HepG2 (cell line): ENCODE results near the gene CNTFR. TPM values are rescaled to one million over a fixed set of nuclear protein-coding genes. Genes with fewer than 3 reads are reported as not detected.

Source experiments
- ELF4 ChIP-seq: sonication (generic); formaldehyde crosslinking; IDR thresholded peaks from 2 replicates; pipeline ENCODE4 v1.5.0; 2020; ENCODE audit warnings: missing genetic modification reagents, mild to moderate bottlenecking, moderate library complexity, borderline replicate concordance
- FOXA1 ChIP-seq, 2 experiments: fragments of 450-650 bp in 1 of 2; sonication (generic) in 1 of 2; formaldehyde crosslinking in 1 of 2; IDR thresholded peaks; 2 replicates each; pipeline versions ENCODE4 v1.4.0 to v1.6.1; 2016 to 2020; ENCODE audit warnings: missing genetic modification reagents in 1 of 2
- RXRB ChIP-seq: IDR thresholded peaks from 2 replicates; pipeline ENCODE4 v1.6.1; 2016; ENCODE audit warnings: borderline replicate concordance, missing genetic modification reagents, missing compliant biosample characterization
- SMAD3 ChIP-seq: sonication (generic); formaldehyde crosslinking; IDR thresholded peaks from 2 replicates; pipeline ENCODE4 v1.4.0; 2020; ENCODE audit warnings: missing genetic modification reagents
- SNAPC2 ChIP-seq: sonication (generic); formaldehyde crosslinking; IDR thresholded peaks from 2 replicates; pipeline ENCODE4 v1.8.1; 2022; ENCODE audit warnings: mild to moderate bottlenecking, missing genetic modification reagents
- ZC3H13 ChIP-seq: sonication (generic); formaldehyde crosslinking; IDR thresholded peaks from 2 replicates; pipeline ENCODE4 v1.8.1; 2023; ENCODE audit warnings: mild to moderate bottlenecking, missing genetic modification reagents, moderate library complexity
- ZNF256 ChIP-seq: sonication (generic); formaldehyde crosslinking; conservative IDR thresholded peaks from 2 replicates; pipeline ENCODE4 v1.4.0; 2020; ENCODE audit warnings: missing genetic modification reagents
- ZNF775 ChIP-seq: sonication (generic); formaldehyde crosslinking; IDR thresholded peaks from 2 replicates; pipeline ENCODE4 v1.4.0; 2020; ENCODE audit warnings: missing genetic modification reagents, mild to moderate bottlenecking, moderate library complexity, borderline replicate concordance
- polyA plus RNA-seq, 8 experiments: library from polyadenylated mRNA; depleted of rRNA in 3 of 8; stranded (reverse) in 7 of 8; unstranded in 1 of 8; fragments of >200 nt; fragmentation: Illumina TruSeq in 4 of 8; extraction: Trizol in 4 of 8; gene quantifications; 2 replicates each; pipeline versions ENCODE4 v1.2.1 to v1.2.3, GENCODE V29; 2011 to 2016; ENCODE audit warnings: low read depth in 4 of 8, missing spikeins in 1 of 8, mixed read lengths in 1 of 8; ENCODE audit not compliant: insufficient read depth in 1 of 8
- total RNA-seq, 5 experiments: library from RNA; depleted of rRNA; stranded (reverse); fragments of >200 nt; fragmentation: Illumina TruSeq; extraction: Trizol; gene quantifications; 2 replicates each; pipeline ENCODE4 v1.2.3, GENCODE V29; 2016; ENCODE audit warnings: low read depth in 1 of 5
- TF ChIP-seq, protein P1 (sequence below): sonication (generic); formaldehyde crosslinking; IDR thresholded peaks from 2 replicates; pipeline ENCODE4 v1.4.0; 2020; ENCODE audit warnings: missing genetic modification reagents; ENCODE audit errors: not compliant biosample characterization
- TF ChIP-seq, protein P2 (sequence below), 2 experiments: fragments of 450-650 bp in 1 of 2; sonication (generic) in 1 of 2; formaldehyde crosslinking in 1 of 2; IDR thresholded peaks; 2 replicates each; pipeline versions ENCODE4 v1.6.1 to v1.8.0; 2016 to 2022; ENCODE audit warnings: antibody characterized with exemption in 1 of 2, mild to moderate bottlenecking in 1 of 2, missing genetic modification reagents in 1 of 2
- TF ChIP-seq, protein P3 (sequence below): sonication (generic); formaldehyde crosslinking; IDR thresholded peaks from 2 replicates; pipeline ENCODE4 v1.5.0; 2020; ENCODE audit warnings: mild to moderate bottlenecking, missing genetic modification reagents
- TF ChIP-seq, protein P4 (sequence below): sonication (generic); formaldehyde crosslinking; IDR thresholded peaks from 2 replicates; pipeline ENCODE4 v1.9.0; 2021; ENCODE audit warnings: missing genetic modification reagents, borderline replicate concordance

The CNTFR gene
- total and polyA plus RNA-seq, 2 of the 13 experiments (the other 11 are each of a cell fraction or from before 2014, with no cell fraction given), result not detected

DNA sequence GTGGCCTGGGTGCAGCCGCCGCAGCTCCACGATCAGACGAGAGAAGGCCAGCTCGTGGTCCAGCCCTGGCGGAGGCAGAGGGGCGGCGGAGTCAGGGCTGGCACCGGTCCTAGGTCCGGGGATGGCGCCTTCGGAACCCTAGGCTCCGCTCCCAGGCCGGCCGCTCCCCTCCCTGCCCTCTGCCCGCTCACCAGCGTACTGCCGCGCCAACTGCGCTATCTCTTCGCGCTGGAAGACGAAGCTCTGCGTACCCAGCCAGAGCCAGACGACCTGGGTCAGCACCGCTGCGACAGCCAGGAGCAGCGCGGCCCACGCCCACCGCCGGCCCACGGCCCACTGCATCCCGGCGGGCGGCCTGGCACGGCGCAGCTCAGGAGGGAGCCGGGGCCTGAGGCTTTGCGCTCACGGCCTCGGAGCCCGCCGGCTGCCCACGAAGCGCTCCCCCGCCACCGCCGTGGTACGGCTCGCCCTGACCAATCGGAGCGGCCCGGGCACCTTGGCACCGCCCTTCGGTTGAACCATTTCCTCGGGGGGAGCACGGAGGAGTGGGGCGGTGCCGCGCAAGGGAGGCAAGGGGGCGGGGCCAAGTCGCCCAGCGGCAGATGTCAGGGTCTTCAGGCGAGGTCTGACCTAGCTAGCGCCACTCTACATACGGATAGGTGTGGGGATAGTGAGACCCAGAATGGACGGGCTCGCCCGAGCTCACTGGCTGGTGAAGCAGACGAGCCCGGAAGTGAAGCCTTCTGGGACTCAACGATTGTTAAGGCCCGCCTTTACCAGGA is 48.0 kb upstream of the CNTFR start, which contains the start of gene SIGMAR1 (continued):
- TF ChIP-seq SMAD3, result peak; percentile 61; the same call in 1 of the 2 replicates
- TF ChIP-seq ZNF775, result no peak
- TF ChIP-seq, protein P1, sequence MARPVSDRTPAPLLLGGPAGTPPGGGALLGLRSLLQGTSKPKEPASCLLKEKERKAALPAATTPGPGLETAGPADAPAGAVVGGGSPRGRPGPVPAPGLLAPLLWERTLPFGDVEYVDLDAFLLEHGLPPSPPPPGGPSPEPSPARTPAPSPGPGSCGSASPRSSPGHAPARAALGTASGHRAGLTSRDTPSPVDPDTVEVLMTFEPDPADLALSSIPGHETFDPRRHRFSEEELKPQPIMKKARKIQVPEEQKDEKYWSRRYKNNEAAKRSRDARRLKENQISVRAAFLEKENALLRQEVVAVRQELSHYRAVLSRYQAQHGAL (CRISPR knock-in tag), result no peak
- no peak for TF ChIP-seq ZC3H13 (CRISPR knock-in tag)
- TF ChIP-seq FOXA1 (IDR thresholded peaks at IDR 0.05), result no peak
- no peak for TF ChIP-seq FOXA1 (CRISPR knock-in tag; IDR thresholded peaks at IDR 0.05)
- TF ChIP-seq, protein P2, sequence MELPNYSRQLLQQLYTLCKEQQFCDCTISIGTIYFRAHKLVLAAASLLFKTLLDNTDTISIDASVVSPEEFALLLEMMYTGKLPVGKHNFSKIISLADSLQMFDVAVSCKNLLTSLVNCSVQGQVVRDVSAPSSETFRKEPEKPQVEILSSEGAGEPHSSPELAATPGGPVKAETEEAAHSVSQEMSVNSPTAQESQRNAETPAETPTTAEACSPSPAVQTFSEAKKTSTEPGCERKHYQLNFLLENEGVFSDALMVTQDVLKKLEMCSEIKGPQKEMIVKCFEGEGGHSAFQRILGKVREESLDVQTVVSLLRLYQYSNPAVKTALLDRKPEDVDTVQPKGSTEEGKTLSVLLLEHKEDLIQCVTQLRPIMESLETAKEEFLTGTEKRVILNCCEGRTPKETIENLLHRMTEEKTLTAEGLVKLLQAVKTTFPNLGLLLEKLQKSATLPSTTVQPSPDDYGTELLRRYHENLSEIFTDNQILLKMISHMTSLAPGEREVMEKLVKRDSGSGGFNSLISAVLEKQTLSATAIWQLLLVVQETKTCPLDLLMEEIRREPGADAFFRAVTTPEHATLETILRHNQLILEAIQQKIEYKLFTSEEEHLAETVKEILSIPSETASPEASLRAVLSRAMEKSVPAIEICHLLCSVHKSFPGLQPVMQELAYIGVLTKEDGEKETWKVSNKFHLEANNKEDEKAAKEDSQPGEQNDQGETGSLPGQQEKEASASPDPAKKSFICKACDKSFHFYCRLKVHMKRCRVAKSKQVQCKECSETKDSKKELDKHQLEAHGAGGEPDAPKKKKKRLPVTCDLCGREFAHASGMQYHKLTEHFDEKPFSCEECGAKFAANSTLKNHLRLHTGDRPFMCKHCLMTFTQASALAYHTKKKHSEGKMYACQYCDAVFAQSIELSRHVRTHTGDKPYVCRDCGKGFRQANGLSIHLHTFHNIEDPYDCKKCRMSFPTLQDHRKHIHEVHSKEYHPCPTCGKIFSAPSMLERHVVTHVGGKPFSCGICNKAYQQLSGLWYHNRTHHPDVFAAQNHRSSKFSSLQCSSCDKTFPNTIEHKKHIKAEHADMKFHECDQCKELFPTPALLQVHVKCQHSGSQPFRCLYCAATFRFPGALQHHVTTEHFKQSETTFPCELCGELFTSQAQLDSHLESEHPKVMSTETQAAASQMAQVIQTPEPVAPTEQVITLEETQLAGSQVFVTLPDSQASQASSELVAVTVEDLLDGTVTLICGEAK (IDR thresholded peaks at IDR 0.05), result no peak
- TF ChIP-seq, protein P2 (CRISPR knock-in tag; IDR thresholded peaks at IDR 0.05), result peak; percentile 69; the same call in 1 of the 2 replicates
- peak; percentile 64 for TF ChIP-seq RXRB (CRISPR knock-in tag)
- no peak for TF ChIP-seq ELF4
- TF ChIP-seq, protein P3, sequence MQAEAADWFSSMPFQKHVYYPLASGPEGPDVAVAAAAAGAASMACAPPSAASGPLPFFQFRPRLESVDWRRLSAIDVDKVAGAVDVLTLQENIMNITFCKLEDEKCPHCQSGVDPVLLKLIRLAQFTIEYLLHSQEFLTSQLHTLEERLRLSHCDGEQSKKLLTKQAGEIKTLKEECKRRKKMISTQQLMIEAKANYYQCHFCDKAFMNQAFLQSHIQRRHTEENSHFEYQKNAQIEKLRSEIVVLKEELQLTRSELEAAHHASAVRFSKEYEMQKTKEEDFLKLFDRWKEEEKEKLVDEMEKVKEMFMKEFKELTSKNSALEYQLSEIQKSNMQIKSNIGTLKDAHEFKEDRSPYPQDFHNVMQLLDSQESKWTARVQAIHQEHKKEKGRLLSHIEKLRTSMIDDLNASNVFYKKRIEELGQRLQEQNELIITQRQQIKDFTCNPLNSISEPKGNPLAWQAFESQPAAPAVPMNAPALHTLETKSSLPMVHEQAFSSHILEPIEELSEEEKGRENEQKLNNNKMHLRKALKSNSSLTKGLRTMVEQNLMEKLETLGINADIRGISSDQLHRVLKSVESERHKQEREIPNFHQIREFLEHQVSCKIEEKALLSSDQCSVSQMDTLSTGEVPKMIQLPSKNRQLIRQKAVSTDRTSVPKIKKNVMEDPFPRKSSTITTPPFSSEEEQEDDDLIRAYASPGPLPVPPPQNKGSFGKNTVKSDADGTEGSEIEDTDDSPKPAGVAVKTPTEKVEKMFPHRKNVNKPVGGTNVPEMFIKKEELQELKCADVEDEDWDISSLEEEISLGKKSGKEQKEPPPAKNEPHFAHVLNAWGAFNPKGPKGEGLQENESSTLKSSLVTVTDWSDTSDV (CRISPR knock-in tag), result peak; percentile 58; the same call in 1 of the 2 replicates
- no peak; the same call in 1 of the 2 replicates for TF ChIP-seq SNAPC2 (CRISPR knock-in tag)
- no peak for TF ChIP-seq ZNF256 (CRISPR knock-in tag)
- TF ChIP-seq, protein P4, sequence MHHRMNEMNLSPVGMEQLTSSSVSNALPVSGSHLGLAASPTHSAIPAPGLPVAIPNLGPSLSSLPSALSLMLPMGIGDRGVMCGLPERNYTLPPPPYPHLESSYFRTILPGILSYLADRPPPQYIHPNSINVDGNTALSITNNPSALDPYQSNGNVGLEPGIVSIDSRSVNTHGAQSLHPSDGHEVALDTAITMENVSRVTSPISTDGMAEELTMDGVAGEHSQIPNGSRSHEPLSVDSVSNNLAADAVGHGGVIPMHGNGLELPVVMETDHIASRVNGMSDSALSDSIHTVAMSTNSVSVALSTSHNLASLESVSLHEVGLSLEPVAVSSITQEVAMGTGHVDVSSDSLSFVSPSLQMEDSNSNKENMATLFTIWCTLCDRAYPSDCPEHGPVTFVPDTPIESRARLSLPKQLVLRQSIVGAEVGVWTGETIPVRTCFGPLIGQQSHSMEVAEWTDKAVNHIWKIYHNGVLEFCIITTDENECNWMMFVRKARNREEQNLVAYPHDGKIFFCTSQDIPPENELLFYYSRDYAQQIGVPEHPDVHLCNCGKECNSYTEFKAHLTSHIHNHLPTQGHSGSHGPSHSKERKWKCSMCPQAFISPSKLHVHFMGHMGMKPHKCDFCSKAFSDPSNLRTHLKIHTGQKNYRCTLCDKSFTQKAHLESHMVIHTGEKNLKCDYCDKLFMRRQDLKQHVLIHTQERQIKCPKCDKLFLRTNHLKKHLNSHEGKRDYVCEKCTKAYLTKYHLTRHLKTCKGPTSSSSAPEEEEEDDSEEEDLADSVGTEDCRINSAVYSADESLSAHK, result no peak; the same call in 1 of the 2 replicates
